ENCODE measurements around the gene TMEM150A. TPM values are rescaled to one million over a fixed set of nuclear protein-coding genes. Genes with fewer than 3 reads are reported as not detected.

Gene TMEM150A
- total RNA-seq, 1 donor from 2014 or later, result 26.7 TPM

DNA sequence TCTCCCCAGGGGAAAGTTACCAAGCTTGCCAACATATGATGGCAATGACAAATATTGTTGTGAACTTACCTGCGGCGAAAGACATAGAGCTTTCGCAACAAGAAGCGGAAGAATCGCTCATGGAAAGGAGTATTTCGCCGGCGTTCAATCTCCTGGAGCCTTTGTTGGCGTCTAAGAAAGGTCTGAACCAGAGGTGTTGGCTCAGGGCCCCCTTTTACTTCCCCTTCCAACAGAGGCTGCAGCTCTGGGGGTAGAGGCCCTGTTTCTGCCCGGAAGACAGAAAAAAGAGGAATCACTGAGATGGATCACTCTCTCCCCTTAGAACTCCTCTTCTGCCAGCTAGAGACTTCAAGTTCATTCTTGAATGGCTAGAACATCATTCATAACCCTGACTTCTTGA, 52.0 kb downstream of the TMEM150A start:
- no peak for DNase-seq (ENCODE audit: low spot score in 2 of 2)
- no peak for TF ChIP-seq CTCF (IDR thresholded peaks at IDR 0.05)
- no peaks in the 10 kb centered on the region for H3K27me3 ChIP-seq
- peaks cover 42 to 61% of the 10 kb centered on the region in 2 donors for H3K36me3 ChIP-seq
- H3K4me3 ChIP-seq, result no peak overlapping the region
- intact Hi-C loops (cut with DNase I), result no loop called here
- no peak overlapping the region for H3K27ac ChIP-seq
- H3K9me3 ChIP-seq, result no peaks in the 10 kb centered on the region
- H3K4me1 ChIP-seq, result no peaks in the 10 kb centered on the region

- H3K4me3 ChIP-seq, result no peak overlapping the region
- no peak for TF ChIP-seq CTCF (IDR thresholded peaks at IDR 0.05)
- H3K4me1 ChIP-seq, result no peaks in the 10 kb centered on the region
- intact Hi-C loops (cut with DNase I), result no loop called here
- H3K36me3 ChIP-seq, result peaks cover 42 to 60% of the 10 kb centered on the region in 2 donors
- H3K9me3 ChIP-seq, result no peaks in the 10 kb centered on the region
- no peak for DNase-seq (ENCODE audit: low spot score in 2 of 2)
- H3K27ac ChIP-seq, result no peak overlapping the region
- H3K27me3 ChIP-seq, result no peaks in the 10 kb centered on the region
These were observed 52.7 kb downstream of the TMEM150A start for GRCh38 chr2:85549826-85550225.

DNA sequence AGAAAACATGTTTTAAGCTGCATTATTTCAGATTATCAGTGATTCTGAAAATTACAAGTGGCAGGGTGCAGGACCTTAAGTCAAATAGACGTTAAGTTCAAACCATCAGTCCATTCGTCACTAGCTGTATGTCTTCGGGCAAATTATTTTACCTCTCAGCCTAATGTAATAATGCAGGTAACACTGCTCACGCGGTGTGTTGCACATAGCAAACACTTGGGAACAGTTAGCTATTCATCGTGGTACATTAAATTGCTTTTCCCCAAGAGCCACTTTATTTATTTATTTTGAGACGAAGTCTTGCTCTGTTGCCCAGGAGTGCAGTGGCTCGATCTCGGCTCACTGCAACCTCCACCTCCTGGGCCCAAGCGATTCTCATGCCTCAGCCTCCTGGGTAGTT, 53.4 kb downstream of the TMEM150A start:
- H3K36me3 ChIP-seq, result peaks cover 42 to 60% of the 10 kb centered on the region in 2 donors
- no peaks in the 10 kb centered on the region for H3K27me3 ChIP-seq
- intact Hi-C loops (cut with DNase I), result no loop called here

GRCh38 chr2:85548608-85548900, 53.9 kb downstream of the TMEM150A start:
- peaks cover 0 to 5% of the 10 kb centered on the region in 2 donors for H3K4me1 ChIP-seq
- H3K36me3 ChIP-seq, result peaks cover 44 to 60% of the 10 kb centered on the region in 2 donors
- DNase-seq (ENCODE audit: low spot score in 2 of 2), result no peak
- intact Hi-C loops (cut with DNase I), result no loop called here
- no peaks in the 10 kb centered on the region for H3K9me3 ChIP-seq
- no peak for TF ChIP-seq CTCF (IDR thresholded peaks at IDR 0.05)
- H3K27me3 ChIP-seq, result no peaks in the 10 kb centered on the region
- no peak overlapping the region for H3K27ac ChIP-seq
- H3K4me3 ChIP-seq, result no peak overlapping the region

More for the DNA sequence above, 53.4 kb downstream of the TMEM150A start:
- TF ChIP-seq CTCF (IDR thresholded peaks at IDR 0.05), result no peak
- H3K4me3 ChIP-seq, result no peak overlapping the region
- no peak for DNase-seq (ENCODE audit: low spot score in 2 of 2)
- H3K27ac ChIP-seq, result no peak overlapping the region
- no peaks in the 10 kb centered on the region for H3K9me3 ChIP-seq
- peaks cover 0 to 5% of the 10 kb centered on the region in 2 donors for H3K4me1 ChIP-seq

Other genes with a start within 250 kb of the TMEM150A start
- gene RETSAT, start 248.2 kb downstream of the TMEM150A start, total RNA-seq, result 20.6 TPM
- 7.1 TPM for gene ELMOD3, start 247.9 kb downstream of the TMEM150A start, total RNA-seq
- gene CAPG, start 192.3 kb downstream of the TMEM150A start, total RNA-seq, result 179 TPM
- gene SH2D6, start 184.0 kb downstream of the TMEM150A start, total RNA-seq, result not detected
- 91.7 TPM for gene MAT2A, start 63.5 kb downstream of the TMEM150A start, total RNA-seq
- 31.9 TPM for gene GGCX, start 41.2 kb downstream of the TMEM150A start, total RNA-seq
- gene VAMP8, start 25.1 kb downstream of the TMEM150A start, total RNA-seq, result 10.0 TPM
- 114 TPM for gene VAMP5, start 18.3 kb downstream of the TMEM150A start, total RNA-seq
- 157 TPM for gene RNF181, start 7.0 kb downstream of the TMEM150A start, total RNA-seq
- 1.6 TPM for gene C2orf68, start 9.4 kb upstream of the TMEM150A start, total RNA-seq
- gene USP39, start 13.5 kb upstream of the TMEM150A start, total RNA-seq, result 81.1 TPM
- gene SFTPB, start 65.5 kb upstream of the TMEM150A start, total RNA-seq, result not detected
- gene GNLY, start 91.7 kb upstream of the TMEM150A start, total RNA-seq, result not detected
- 239 TPM for gene ATOH8, start 151.3 kb upstream of the TMEM150A start, total RNA-seq

Measured in ascending aorta (tissue), 2 donors.